HT-29 (cell line): ENCODE measurements around the gene SPCS3. TPM values are rescaled to one million over a fixed set of nuclear protein-coding genes. Genes with fewer than 3 reads are reported as not detected.
"Not testable (repeated sequence)": the region's sequence is repeated elsewhere in the genome, so short reads cannot be mapped to it uniquely, and the experiment has no call there.

Experiments used
- DNase-seq: peaks from one replicate; pipeline ENCODE4 v3.0.0-alpha.2; 2015; ENCODE audit warnings: low spot score
- total RNA-seq: library from RNA; depleted of rRNA; stranded (reverse); fragments of >200 nt; shearing (Covaris generic); gene quantifications from 2 replicates; pipeline ENCODE4 v1.2.3, GENCODE V29; 2014; rRNA removed

SPCS3 gene
- total RNA-seq = 39.6 and 46.5 TPM in 2 replicates

GRCh38 chr4:176319704-176320339 is at the start of gene SPCS3:
Gene SPCS3 (plus strand): TSS chr4:176319966. CDS start chr4:176320077, 111 bp downstream.
- peak; percentile 90 for DNase-seq

GRCh38 chr4:176270669-176271068 is 49.1 kb upstream of the SPCS3 start:
- DNase-seq = no peak

GRCh38 chr4:176271749-176272148 is 48.0 kb upstream of the SPCS3 start:
- no peak for DNase-seq

- DNase-seq = no peak
Measured at GRCh38 chr4:176272799-176273198, 47.0 kb upstream of the SPCS3 start.

GRCh38 chr4:176273736-176274135 is 46.0 kb upstream of the SPCS3 start:
- no peak for DNase-seq

GRCh38 chr4:176274441-176274840 is 45.3 kb upstream of the SPCS3 start:
- no peak for DNase-seq

- no peak for DNase-seq
Measured at GRCh38 chr4:176276710-176277109, 43.1 kb upstream of the SPCS3 start.

GRCh38 chr4:176277162-176277904 is 42.4 kb upstream of the SPCS3 start:
- DNase-seq = peak; percentile 27

- DNase-seq = not testable (repeated sequence)
Measured at GRCh38 chr4:176279560-176279959, 40.2 kb upstream of the SPCS3 start.

GRCh38 chr4:176286728-176287127 is 33.0 kb upstream of the SPCS3 start:
- DNase-seq = no peak

GRCh38 chr4:176287546-176287945 is 32.2 kb upstream of the SPCS3 start:
- no peak for DNase-seq

- DNase-seq = no peak
Measured at GRCh38 chr4:176288020-176288419, 31.7 kb upstream of the SPCS3 start.

- DNase-seq = no peak
Measured at GRCh38 chr4:176289561-176289960, 30.2 kb upstream of the SPCS3 start.

GRCh38 chr4:176290520-176290919 is 29.2 kb upstream of the SPCS3 start:
- no peak for DNase-seq

- no peak for DNase-seq
Measured at GRCh38 chr4:176291748-176292147, 28.0 kb upstream of the SPCS3 start.

GRCh38 chr4:176292920-176293319 is 26.8 kb upstream of the SPCS3 start:
- no peak for DNase-seq

- no peak for DNase-seq
Measured at GRCh38 chr4:176293660-176294059, 26.1 kb upstream of the SPCS3 start.

- DNase-seq = not testable (repeated sequence)
Measured at GRCh38 chr4:176295907-176296306, 23.9 kb upstream of the SPCS3 start.

GRCh38 chr4:176298664-176299063 is 21.1 kb upstream of the SPCS3 start:
- no peak for DNase-seq

- no peak for DNase-seq
Measured at GRCh38 chr4:176300036-176300435, 19.7 kb upstream of the SPCS3 start.

GRCh38 chr4:176300565-176300964 is 19.2 kb upstream of the SPCS3 start:
- no peak for DNase-seq

GRCh38 chr4:176302283-176303275 is 17.2 kb upstream of the SPCS3 start:
- DNase-seq = no peak
